ENCODE measurements around the gene MPHOSPH9.
A peak's percentile ranks its signal among the peaks of the same experiment; 100 is the strongest.

Gene MPHOSPH9

GRCh38 chr12:123232807-123233504, at the start of gene MPHOSPH9, which contains the start of gene MTRFR:
MPHOSPH9 (minus strand) TSS chr12:123233141; CDS start chr12:123230364, 2,777 bp downstream.
MTRFR (plus strand) TSS chr12:123233436; CDS start chr12:123253675, 20,239 bp downstream.
- peak; percentile 98 for DNase-seq (ENCODE audit: low read depth in 2 of 3, low spot score in 1 of 3)

- DNase-seq (ENCODE audit: low read depth in 2 of 3, low spot score in 1 of 3): no peak
These were observed 49.2 kb upstream of the MPHOSPH9 start for GRCh38 chr12:123282111-123282510.

- DNase-seq (ENCODE audit: low read depth in 2 of 3, low spot score in 1 of 3): no peak
These were observed 48.0 kb upstream of the MPHOSPH9 start for GRCh38 chr12:123280971-123281370.

- no peak for DNase-seq (ENCODE audit: low read depth in 2 of 3, low spot score in 1 of 3)
These were observed 45.2 kb upstream of the MPHOSPH9 start for GRCh38 chr12:123278101-123278627.

- DNase-seq (ENCODE audit: low read depth in 2 of 3, low spot score in 1 of 3): no peak
These were observed 40.2 kb upstream of the MPHOSPH9 start for GRCh38 chr12:123273166-123273565.

GRCh38 chr12:123271001-123271668, 38.2 kb upstream of the MPHOSPH9 start:
- DNase-seq (ENCODE audit: low read depth in 2 of 3, low spot score in 1 of 3): peak; percentile 55 to 70 (median 62)

GRCh38 chr12:123270214-123271000, 37.5 kb upstream of the MPHOSPH9 start:
- DNase-seq (ENCODE audit: low read depth in 2 of 3, low spot score in 1 of 3): no peak

GRCh38 chr12:123269896-123270213, 36.9 kb upstream of the MPHOSPH9 start:
- no peak for DNase-seq (ENCODE audit: low read depth in 2 of 3, low spot score in 1 of 3)

- DNase-seq (ENCODE audit: low read depth in 2 of 3, low spot score in 1 of 3): no peak
These were observed 36.5 kb upstream of the MPHOSPH9 start for GRCh38 chr12:123269395-123269892.

- DNase-seq (ENCODE audit: low read depth in 2 of 3, low spot score in 1 of 3): no peak
These were observed 35.9 kb upstream of the MPHOSPH9 start for GRCh38 chr12:123268850-123269249.

- no peak for DNase-seq (ENCODE audit: low read depth in 2 of 3, low spot score in 1 of 3)
These were observed 35.3 kb upstream of the MPHOSPH9 start for GRCh38 chr12:123267991-123268843.

- no peak for DNase-seq (ENCODE audit: low read depth in 2 of 3, low spot score in 1 of 3)
These were observed 34.5 kb upstream of the MPHOSPH9 start for GRCh38 chr12:123267335-123267920.

- DNase-seq (ENCODE audit: low read depth in 2 of 3, low spot score in 1 of 3): no peak
These were observed 33.8 kb upstream of the MPHOSPH9 start for GRCh38 chr12:123266679-123267277.

GRCh38 chr12:123265851-123266678, 33.1 kb upstream of the MPHOSPH9 start:
- DNase-seq (ENCODE audit: low read depth in 2 of 3, low spot score in 1 of 3): no peak

GRCh38 chr12:123264642-123265041, 31.7 kb upstream of the MPHOSPH9 start:
- no peak for DNase-seq (ENCODE audit: low read depth in 2 of 3, low spot score in 1 of 3)

GRCh38 chr12:123263196-123263817, 30.4 kb upstream of the MPHOSPH9 start:
- DNase-seq (ENCODE audit: low read depth in 2 of 3, low spot score in 1 of 3): no peak

- DNase-seq (ENCODE audit: low read depth in 2 of 3, low spot score in 1 of 3): no peak
These were observed 28.3 kb upstream of the MPHOSPH9 start for GRCh38 chr12:123261196-123261595.

- no peak for DNase-seq (ENCODE audit: low read depth in 2 of 3, low spot score in 1 of 3)
These were observed 27.1 kb upstream of the MPHOSPH9 start for GRCh38 chr12:123260081-123260480.

All from stimulated activated CD4-positive, alpha-beta T cell treated with anti-CD3 and anti-CD28 coated beads, Interleukin-12 subunit alpha, Interleukin-12 subunit beta, amount 100 ng/mL, for 48 hours (primary cell).